Retinal pigment epithelial cell (primary cell): ENCODE results near the gene SPATS2L.

Experiments used
- DNase-seq: peaks from one replicate; pipeline ENCODE4 v3.0.0-alpha.2; 2010; ENCODE audit warnings: low read depth
- H3K4me3 ChIP-seq: 2 replicates; pipeline ENCODE4 v1.5.1; 2011; ENCODE audit warnings: mild to moderate bottlenecking, low read length, control low read depth, moderate library complexity
- CTCF ChIP-seq: conservative IDR thresholded peaks from 2 replicates; pipeline ENCODE4 v1.5.1; 2011; ENCODE audit warnings: low read depth, low read length, control low read depth, inconsistent platforms

SPATS2L gene

GRCh38 chr2:200454927-200455801 lies 148.7 kb downstream of the SPATS2L start:
- no peak for DNase-seq
- TF ChIP-seq CTCF = no peak
- H3K4me3 ChIP-seq = no peak overlapping the region

- no peak overlapping the region for H3K4me3 ChIP-seq
- no peak for TF ChIP-seq CTCF
- peak; percentile 62 for DNase-seq
Observed at GRCh38 chr2:200455958-200456421, 149.5 kb downstream of the SPATS2L start.

- H3K4me3 ChIP-seq = no peak overlapping the region
- DNase-seq = no peak
- TF ChIP-seq CTCF = no peak
Observed at GRCh38 chr2:200456567-200456966, 150.1 kb downstream of the SPATS2L start.

- no peak for TF ChIP-seq CTCF
- no peak overlapping the region for H3K4me3 ChIP-seq
- no peak for DNase-seq
Observed at GRCh38 chr2:200459101-200459500, 152.6 kb downstream of the SPATS2L start.

GRCh38 chr2:200461846-200462710 lies 155.6 kb downstream of the SPATS2L start:
- no peak for TF ChIP-seq CTCF
- no peak overlapping the region for H3K4me3 ChIP-seq
- DNase-seq = no peak

GRCh38 chr2:200463452-200463851 lies 157.0 kb downstream of the SPATS2L start:
- no peak for TF ChIP-seq CTCF
- no peak overlapping the region for H3K4me3 ChIP-seq

More at GRCh38 chr2:200463452-200463851, 157.0 kb downstream of the SPATS2L start:
- DNase-seq = no peak
